COLO829 (cell line): ENCODE results near the gene FCGR1A.
"Not testable (repeated sequence)": the region's sequence is repeated elsewhere in the genome, so short reads cannot be mapped to it uniquely, and the experiment has no call there.

Experiments
- DNase-seq: peaks from one replicate; pipeline ENCODE4 v3.0.0; 2012; ENCODE audit warnings: low spot score

FCGR1A gene

GRCh38 chr1:149782600-149782999 is at the start of gene FCGR1A:
FCGR1A (plus strand) TSS chr1:149782694; CDS start chr1:149782744, 50 bp downstream.
- not testable (repeated sequence) for DNase-seq

GRCh38 chr1:149732781-149733180 is 49.7 kb upstream of the FCGR1A start:
- not testable (repeated sequence) for DNase-seq

GRCh38 chr1:149734692-149735091 is 47.8 kb upstream of the FCGR1A start:
- DNase-seq, result not testable (repeated sequence)

- DNase-seq, result not testable (repeated sequence)
These were observed 42.3 kb upstream of the FCGR1A start for GRCh38 chr1:149740148-149740581.

GRCh38 chr1:149740590-149741230 is 41.8 kb upstream of the FCGR1A start:
- DNase-seq, result not testable (repeated sequence)

GRCh38 chr1:149741914-149742313 is 40.6 kb upstream of the FCGR1A start:
- not testable (repeated sequence) for DNase-seq

GRCh38 chr1:149746463-149747356 is 35.8 kb upstream of the FCGR1A start:
- DNase-seq, result not testable (repeated sequence)

GRCh38 chr1:149747359-149748143 is 34.9 kb upstream of the FCGR1A start:
- not testable (repeated sequence) for DNase-seq

- not testable (repeated sequence) for DNase-seq
These were observed 34.4 kb upstream of the FCGR1A start for GRCh38 chr1:149748144-149748500.

- not testable (repeated sequence) for DNase-seq
These were observed 31.9 kb upstream of the FCGR1A start for GRCh38 chr1:149750562-149750961.

GRCh38 chr1:149752186-149752585 is 30.3 kb upstream of the FCGR1A start:
- not testable (repeated sequence) for DNase-seq

GRCh38 chr1:149753466-149753865 is 29.0 kb upstream of the FCGR1A start:
- not testable (repeated sequence) for DNase-seq

- DNase-seq, result not testable (repeated sequence)
These were observed 27.2 kb upstream of the FCGR1A start for GRCh38 chr1:149755294-149755693.

- DNase-seq, result not testable (repeated sequence)
These were observed 20.2 kb upstream of the FCGR1A start for GRCh38 chr1:149762294-149762693.

- DNase-seq, result not testable (repeated sequence)
These were observed 18.2 kb upstream of the FCGR1A start for GRCh38 chr1:149764087-149764800.

- DNase-seq, result not testable (repeated sequence)
These were observed 16.3 kb upstream of the FCGR1A start for GRCh38 chr1:149766241-149766640.

- not testable (repeated sequence) for DNase-seq
These were observed 13.3 kb upstream of the FCGR1A start for GRCh38 chr1:149769216-149769615.

- DNase-seq, result not testable (repeated sequence)
These were observed 11.8 kb upstream of the FCGR1A start for GRCh38 chr1:149770661-149771060.

- not testable (repeated sequence) for DNase-seq
These were observed 10.7 kb upstream of the FCGR1A start for GRCh38 chr1:149771653-149772425.

- DNase-seq, result not testable (repeated sequence)
These were observed 6.9 kb upstream of the FCGR1A start for GRCh38 chr1:149775510-149776147.
